ENCODE results near the gene ALDH1L1. TPM values are rescaled to one million over a fixed set of nuclear protein-coding genes. Genes with fewer than 3 reads are reported as not detected.

ALDH1L1 gene
- total and polyA plus RNA-seq, 2 donors (not counting 1 experiment from before 2014, with no cell fraction given): not detected

DNA sequence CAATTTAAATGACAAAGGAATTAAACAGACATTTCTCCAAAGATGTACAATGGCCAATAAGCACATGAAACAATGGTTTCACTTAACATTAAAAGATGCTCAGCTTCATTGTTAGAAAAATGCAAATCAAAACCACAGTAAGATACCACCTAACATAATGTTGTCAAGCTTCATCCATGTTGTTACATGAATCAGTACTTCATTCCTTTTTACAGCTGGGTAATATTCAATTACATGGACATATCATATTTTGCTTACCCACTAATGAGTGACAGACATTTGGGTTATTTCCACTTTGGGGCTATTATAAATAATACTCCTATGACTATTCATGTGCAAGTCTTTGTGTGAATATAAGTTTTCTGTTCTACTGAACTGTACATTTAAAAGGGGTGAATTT, 104.2 kb downstream of the ALDH1L1 start:
- H3K27ac ChIP-seq (ENCODE audit: low read length in 2 of 2): no peak overlapping the region
- H3K4me2 ChIP-seq (replicated peaks; ENCODE audit: low read depth, low read length, poor library complexity, severe bottlenecking): no peak overlapping the region
- H2AFZ ChIP-seq (ENCODE audit: insufficient read depth, low read depth, low read length, poor library complexity, severe bottlenecking): no peak overlapping the region
- H3K4me1 ChIP-seq (ENCODE audit: control insufficient read depth in 2 of 2, insufficient read depth in 2 of 2, low read length in 2 of 2): no peaks in the 10 kb centered on the region
- H3K4me3 ChIP-seq (ENCODE audit: control extremely low read depth in 1 of 5, extremely low read depth in 1 of 5, insufficient read depth in 1 of 5, low read depth in 2 of 5, low read length in 4 of 5): no peak overlapping the region
- H3K27me3 ChIP-seq (replicated peaks in 1 of 4; ENCODE audit: control extremely low read depth in 1 of 4, control insufficient read depth in 3 of 4, insufficient read depth in 4 of 4, low read length in 3 of 4): no peaks in the 10 kb centered on the region
- H3K27ac Mint-ChIP-seq: no peak overlapping the region
- no peaks in the 10 kb centered on the region for H3K27me3 Mint-ChIP-seq
- H3K9me3 Mint-ChIP-seq (ENCODE audit: insufficient read depth): no peaks in the 10 kb centered on the region
- TF ChIP-seq EZH2 (IDR thresholded peaks at IDR 0.05; ENCODE audit: borderline replicate concordance, insufficient read depth, low read depth, low read length, poor library complexity, severe bottlenecking): no peak
- TF ChIP-seq, protein P1, sequence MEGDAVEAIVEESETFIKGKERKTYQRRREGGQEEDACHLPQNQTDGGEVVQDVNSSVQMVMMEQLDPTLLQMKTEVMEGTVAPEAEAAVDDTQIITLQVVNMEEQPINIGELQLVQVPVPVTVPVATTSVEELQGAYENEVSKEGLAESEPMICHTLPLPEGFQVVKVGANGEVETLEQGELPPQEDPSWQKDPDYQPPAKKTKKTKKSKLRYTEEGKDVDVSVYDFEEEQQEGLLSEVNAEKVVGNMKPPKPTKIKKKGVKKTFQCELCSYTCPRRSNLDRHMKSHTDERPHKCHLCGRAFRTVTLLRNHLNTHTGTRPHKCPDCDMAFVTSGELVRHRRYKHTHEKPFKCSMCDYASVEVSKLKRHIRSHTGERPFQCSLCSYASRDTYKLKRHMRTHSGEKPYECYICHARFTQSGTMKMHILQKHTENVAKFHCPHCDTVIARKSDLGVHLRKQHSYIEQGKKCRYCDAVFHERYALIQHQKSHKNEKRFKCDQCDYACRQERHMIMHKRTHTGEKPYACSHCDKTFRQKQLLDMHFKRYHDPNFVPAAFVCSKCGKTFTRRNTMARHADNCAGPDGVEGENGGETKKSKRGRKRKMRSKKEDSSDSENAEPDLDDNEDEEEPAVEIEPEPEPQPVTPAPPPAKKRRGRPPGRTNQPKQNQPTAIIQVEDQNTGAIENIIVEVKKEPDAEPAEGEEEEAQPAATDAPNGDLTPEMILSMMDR (IDR thresholded peaks at IDR 0.05): no peak
- intact Hi-C loops (cut with micrococcal nuclease): no loop called here
- ChIA-PET POLR2A (no interaction called here), CTCF (no interaction called here)
- H3K9ac ChIP-seq (ENCODE audit: low read length): no peak overlapping the region
- H3K36me3 ChIP-seq (replicated peaks in 1 of 2; ENCODE audit: control extremely low read depth in 1 of 2, control insufficient read depth in 1 of 2, extremely low read depth in 1 of 2, insufficient read depth in 2 of 2, low read length in 1 of 2): no peaks in the 10 kb centered on the region
- ATAC-seq (ENCODE audit: low read depth) (no peak), DNase-seq (no peak)
- H4K20me1 ChIP-seq (ENCODE audit: control insufficient read depth, insufficient read depth, low read length, poor library complexity, severe bottlenecking): no peaks in the 10 kb centered on the region
- no peak overlapping the region for H3K4me3 Mint-ChIP-seq
- H3K9me3 ChIP-seq (ENCODE audit: control extremely low read depth in 1 of 3, control insufficient read depth in 2 of 3, insufficient read depth in 1 of 3, low read length in 2 of 3): peaks cover 0 to 4% (median 0%) of the 10 kb centered on the region in 3 donors
- H3K79me2 ChIP-seq (ENCODE audit: control insufficient read depth, insufficient read depth, low read length): peaks cover 13% of the 10 kb centered on the region
- H3K4me1 Mint-ChIP-seq: no peaks in the 10 kb centered on the region

DNA sequence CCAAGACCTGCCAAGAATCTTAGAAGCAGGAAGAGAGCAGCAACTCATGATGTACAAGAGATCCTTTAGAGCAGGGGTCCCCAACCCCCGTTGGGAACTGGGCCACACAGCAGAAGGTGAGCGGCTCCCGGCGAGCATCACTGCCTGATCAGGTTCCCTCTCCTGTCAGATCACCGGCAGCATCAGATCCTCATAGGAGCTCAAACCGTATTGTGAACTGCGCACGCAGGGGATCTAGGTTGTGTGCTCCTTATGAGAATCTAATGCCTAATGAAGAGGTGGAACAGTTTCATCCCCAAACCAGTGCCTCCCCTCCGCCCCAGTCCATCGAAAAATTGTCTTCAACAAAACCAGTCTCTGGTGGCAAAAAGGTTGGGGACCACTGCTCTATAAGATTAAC, 110.2 kb downstream of the ALDH1L1 start:
- TF ChIP-seq, protein P1 (IDR thresholded peaks at IDR 0.05): no peak
- TF ChIP-seq EZH2 (IDR thresholded peaks at IDR 0.05; ENCODE audit: borderline replicate concordance, insufficient read depth, low read depth, low read length, poor library complexity, severe bottlenecking): no peak

More for the DNA sequence above, 110.2 kb downstream of the ALDH1L1 start:
- H3K36me3 ChIP-seq (replicated peaks in 1 of 2; ENCODE audit: control extremely low read depth in 1 of 2, control insufficient read depth in 1 of 2, extremely low read depth in 1 of 2, insufficient read depth in 2 of 2, low read length in 1 of 2): peaks cover 0 to 5% of the 10 kb centered on the region in 2 experiments
- no peak overlapping the region for H2AFZ ChIP-seq (ENCODE audit: insufficient read depth, low read depth, low read length, poor library complexity, severe bottlenecking)
- peaks cover 7% of the 10 kb centered on the region for H3K79me2 ChIP-seq (ENCODE audit: control insufficient read depth, insufficient read depth, low read length)
- Mint-ChIP-seq H3K4me3 (no peak overlapping the region), H3K9me3 (ENCODE audit: insufficient read depth) (no peaks in the 10 kb centered on the region), H3K27ac (no peak overlapping the region), H3K27me3 (no peaks in the 10 kb centered on the region), H3K4me1 (no peaks in the 10 kb centered on the region)
- no peaks in the 10 kb centered on the region for H3K4me1 ChIP-seq (ENCODE audit: control insufficient read depth in 2 of 2, insufficient read depth in 2 of 2, low read length in 2 of 2)
- ChIA-PET POLR2A (no interaction called here), CTCF (no interaction called here)
- no peak overlapping the region for H3K9ac ChIP-seq (ENCODE audit: low read length)
- WGBS (ENCODE audit: insufficient coverage): 98% methylated on average over 5 of the region's 10 CpGs
- H4K20me1 ChIP-seq (ENCODE audit: control insufficient read depth, insufficient read depth, low read length, poor library complexity, severe bottlenecking): no peaks in the 10 kb centered on the region
- H3K4me2 ChIP-seq (replicated peaks; ENCODE audit: low read depth, low read length, poor library complexity, severe bottlenecking): no peak overlapping the region
- no peak overlapping the region for H3K27ac ChIP-seq (ENCODE audit: low read length in 2 of 2)
- no peaks in the 10 kb centered on the region for H3K27me3 ChIP-seq (replicated peaks in 1 of 4; ENCODE audit: control extremely low read depth in 1 of 4, control insufficient read depth in 3 of 4, insufficient read depth in 4 of 4, low read length in 3 of 4)
- ATAC-seq (ENCODE audit: low read depth): no peak
- H3K4me3 ChIP-seq (ENCODE audit: control extremely low read depth in 1 of 5, extremely low read depth in 1 of 5, insufficient read depth in 1 of 5, low read depth in 2 of 5, low read length in 4 of 5): no peak overlapping the region
- H3K9me3 ChIP-seq (ENCODE audit: control extremely low read depth in 1 of 3, control insufficient read depth in 2 of 3, insufficient read depth in 1 of 3, low read length in 2 of 3): peaks cover 0 to 4% (median 0%) of the 10 kb centered on the region in 3 donors
- intact Hi-C loops (cut with micrococcal nuclease): no loop called here
- no peak for DNase-seq
